AG08395 (cell line): Measurements from ENCODE around the gene PSEN2.

ENCODE experiments used
- DNase-seq: peaks from one replicate; pipeline ENCODE4 v3.0.0; 2012; ENCODE audit warnings: mixed read lengths, low spot score

Gene PSEN2

DNA sequence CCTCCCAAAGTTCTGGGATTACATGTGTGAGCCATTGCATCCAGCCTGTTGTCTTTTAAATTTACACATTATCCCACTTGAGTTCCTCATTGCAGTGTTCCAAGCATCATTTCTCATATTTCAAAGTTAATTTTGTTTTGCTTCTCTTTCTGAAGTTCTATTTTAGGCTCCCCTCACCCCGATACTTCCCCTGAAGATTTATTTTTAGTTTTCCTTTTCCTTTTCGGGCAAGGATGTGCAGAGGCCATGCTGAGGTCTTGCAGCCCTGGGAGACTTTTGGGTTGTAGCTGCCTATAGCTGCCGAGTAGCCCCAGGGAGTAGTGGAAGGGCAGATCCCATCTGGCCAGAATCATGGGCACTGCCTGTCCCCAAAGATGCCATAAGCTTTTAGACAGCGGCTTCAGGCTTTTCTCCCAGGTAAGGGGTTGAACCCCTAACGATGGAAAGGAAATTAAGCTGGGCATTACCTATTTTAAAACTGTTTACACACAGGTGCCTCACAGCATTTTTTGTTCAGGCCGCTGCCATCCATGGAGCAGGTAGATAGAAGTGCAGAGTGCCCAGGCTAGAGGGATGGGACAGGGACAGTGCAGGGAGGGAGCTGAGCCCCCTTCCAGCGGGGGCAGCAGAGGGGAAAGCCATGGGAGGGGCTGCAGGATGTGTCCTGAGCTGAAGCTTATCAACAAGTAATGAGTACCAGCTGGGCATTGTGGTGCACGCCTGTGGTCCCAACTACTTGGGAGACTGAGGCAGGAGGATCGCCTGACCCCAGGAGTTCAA lies 15.9 kb downstream of the PSEN2 start:
- DNase-seq = no peak

- DNase-seq = no peak
Observed at GRCh38 chr1:226887006-226887405, 16.6 kb downstream of the PSEN2 start.

GRCh38 chr1:226888021-226888420 lies 17.6 kb downstream of the PSEN2 start:
- no peak for DNase-seq

DNA sequence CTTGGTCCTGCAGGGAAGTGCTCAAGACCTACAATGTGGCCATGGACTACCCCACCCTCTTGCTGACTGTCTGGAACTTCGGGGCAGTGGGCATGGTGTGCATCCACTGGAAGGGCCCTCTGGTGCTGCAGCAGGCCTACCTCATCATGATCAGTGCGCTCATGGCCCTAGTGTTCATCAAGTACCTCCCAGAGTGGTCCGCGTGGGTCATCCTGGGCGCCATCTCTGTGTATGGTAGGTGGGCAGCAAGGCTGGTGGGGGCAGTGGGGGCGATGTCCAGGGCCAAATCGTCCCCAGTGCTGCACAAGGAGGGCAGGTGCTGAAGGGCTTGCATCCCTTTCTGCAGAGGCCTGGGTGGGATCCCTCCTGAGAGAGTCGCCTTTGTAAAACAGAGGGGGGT lies 18.4 kb downstream of the PSEN2 start:
- no peak for DNase-seq

DNA sequence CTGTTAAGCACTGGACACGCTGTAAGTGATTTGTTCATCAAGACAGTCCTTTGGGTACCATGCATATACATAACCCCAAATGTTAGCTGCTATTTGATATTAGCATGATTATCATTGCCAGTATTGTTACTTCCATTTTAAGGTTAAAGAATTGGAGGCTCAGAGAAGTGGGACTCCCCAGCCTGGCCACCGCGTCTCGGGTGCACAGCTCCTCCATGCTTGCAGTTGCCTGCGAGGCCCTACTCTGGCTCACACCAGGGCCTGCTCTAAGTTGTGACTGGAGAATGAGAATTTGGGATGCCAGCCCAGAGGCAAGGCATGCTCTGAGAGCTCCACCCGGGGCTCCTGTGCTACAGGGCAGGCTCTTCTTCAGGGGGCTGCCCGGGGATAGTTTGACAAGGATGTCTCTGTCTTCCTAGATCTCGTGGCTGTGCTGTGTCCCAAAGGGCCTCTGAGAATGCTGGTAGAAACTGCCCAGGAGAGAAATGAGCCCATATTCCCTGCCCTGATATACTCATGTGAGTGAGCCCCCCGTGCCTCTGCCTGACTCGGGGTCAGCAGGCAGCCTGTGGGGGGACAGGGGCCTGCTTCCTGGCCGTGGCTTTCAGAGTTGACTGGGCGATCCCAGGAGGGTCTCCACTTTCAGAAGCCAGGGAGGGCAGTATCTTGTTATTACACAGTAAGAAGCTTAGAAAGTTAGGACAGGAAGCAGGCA lies 19.4 kb downstream of the PSEN2 start:
- no peak for DNase-seq

- no peak for DNase-seq
Observed at GRCh38 chr1:226890331-226891108, 20.1 kb downstream of the PSEN2 start.

DNA sequence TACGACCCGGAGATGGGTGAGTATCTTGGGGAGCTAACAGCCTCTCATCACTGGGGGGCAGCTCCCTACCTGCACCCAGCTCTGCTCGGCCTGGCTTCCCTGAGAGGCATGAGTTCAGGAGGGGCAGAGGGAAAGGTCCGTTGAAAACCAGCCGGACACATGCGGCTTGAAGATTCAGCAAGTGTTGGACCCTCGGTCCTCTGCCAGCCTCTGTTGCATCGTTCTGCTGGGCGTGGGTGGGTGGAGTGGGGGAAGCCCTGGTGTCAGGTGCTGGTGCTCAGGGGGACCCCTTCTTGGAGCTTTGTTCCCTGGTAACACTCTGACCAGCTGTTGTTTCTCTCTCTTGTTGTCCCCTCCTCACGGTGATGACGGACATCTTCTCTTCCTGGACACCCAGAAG lies 20.9 kb downstream of the PSEN2 start:
- DNase-seq = no peak

- peak; percentile 30 for DNase-seq
Observed at GRCh38 chr1:226891846-226892523, 21.6 kb downstream of the PSEN2 start.

- DNase-seq = no peak
Observed at GRCh38 chr1:226892524-226892875, 22.1 kb downstream of the PSEN2 start.

DNA sequence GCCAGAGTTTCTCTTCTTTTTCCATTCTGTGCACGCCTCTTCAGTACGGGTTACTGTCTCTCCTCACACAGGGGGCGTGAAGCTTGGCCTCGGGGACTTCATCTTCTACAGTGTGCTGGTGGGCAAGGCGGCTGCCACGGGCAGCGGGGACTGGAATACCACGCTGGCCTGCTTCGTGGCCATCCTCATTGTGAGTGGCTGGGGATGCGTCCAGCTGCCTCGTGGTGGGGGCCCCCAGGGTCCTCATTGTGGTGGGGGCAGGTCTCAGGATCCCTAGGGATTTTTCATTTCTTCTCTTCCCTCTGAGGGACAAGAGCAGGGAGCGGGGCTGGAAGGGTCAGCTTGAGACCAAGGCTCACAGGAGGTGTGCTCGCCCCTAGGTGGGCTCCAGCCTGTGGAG lies 23.5 kb downstream of the PSEN2 start:
- DNase-seq = no peak

GRCh38 chr1:226894826-226895225 lies 24.4 kb downstream of the PSEN2 start:
- DNase-seq = no peak

DNA sequence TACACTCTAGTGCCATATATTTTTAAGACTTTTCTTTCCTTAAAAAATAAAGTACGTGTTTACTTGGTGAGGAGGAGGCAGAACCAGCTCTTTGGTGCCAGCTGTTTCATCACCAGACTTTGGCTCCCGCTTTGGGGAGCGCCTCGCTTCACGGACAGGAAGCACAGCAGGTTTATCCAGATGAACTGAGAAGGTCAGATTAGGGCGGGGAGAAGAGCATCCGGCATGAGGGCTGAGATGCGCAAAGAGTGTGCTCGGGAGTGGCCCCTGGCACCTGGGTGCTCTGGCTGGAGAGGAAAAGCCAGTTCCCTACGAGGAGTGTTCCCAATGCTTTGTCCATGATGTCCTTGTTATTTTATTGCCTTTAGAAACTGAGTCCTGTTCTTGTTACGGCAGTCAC lies 25.2 kb downstream of the PSEN2 start:
- no peak for DNase-seq

GRCh38 chr1:226898246-226898645 lies 27.8 kb downstream of the PSEN2 start:
- DNase-seq = no peak

DNA sequence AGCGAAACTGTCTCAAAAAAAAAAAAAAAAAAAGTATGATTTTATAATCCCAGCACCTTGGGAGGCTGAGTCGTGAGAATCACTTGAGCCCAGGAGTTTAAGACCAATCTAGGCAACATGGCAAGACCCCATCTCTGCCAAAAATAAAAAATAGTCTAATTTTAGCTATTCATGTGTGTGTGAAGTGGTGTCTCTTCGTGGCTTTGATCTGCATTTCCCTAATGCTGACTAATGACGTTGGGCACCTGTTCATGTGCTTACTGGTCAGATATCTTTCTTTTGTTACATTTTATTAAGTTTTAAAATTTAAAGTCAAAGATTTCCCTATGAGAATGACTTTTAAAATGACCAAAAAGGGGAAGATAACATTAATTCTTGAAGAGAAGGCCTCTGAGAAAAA lies 31.0 kb downstream of the PSEN2 start:
- DNase-seq = no peak

- DNase-seq = no peak
Observed at GRCh38 chr1:226902601-226903000, 32.2 kb downstream of the PSEN2 start.

- DNase-seq = peak; percentile 54
Observed at GRCh38 chr1:226903819-226904716, 33.7 kb downstream of the PSEN2 start.

GRCh38 chr1:226904772-226905171 lies 34.4 kb downstream of the PSEN2 start:
- DNase-seq = no peak

GRCh38 chr1:226908419-226908818 lies 38.0 kb downstream of the PSEN2 start:
- DNase-seq = no peak

GRCh38 chr1:226908913-226909312 lies 38.5 kb downstream of the PSEN2 start:
- no peak for DNase-seq

DNA sequence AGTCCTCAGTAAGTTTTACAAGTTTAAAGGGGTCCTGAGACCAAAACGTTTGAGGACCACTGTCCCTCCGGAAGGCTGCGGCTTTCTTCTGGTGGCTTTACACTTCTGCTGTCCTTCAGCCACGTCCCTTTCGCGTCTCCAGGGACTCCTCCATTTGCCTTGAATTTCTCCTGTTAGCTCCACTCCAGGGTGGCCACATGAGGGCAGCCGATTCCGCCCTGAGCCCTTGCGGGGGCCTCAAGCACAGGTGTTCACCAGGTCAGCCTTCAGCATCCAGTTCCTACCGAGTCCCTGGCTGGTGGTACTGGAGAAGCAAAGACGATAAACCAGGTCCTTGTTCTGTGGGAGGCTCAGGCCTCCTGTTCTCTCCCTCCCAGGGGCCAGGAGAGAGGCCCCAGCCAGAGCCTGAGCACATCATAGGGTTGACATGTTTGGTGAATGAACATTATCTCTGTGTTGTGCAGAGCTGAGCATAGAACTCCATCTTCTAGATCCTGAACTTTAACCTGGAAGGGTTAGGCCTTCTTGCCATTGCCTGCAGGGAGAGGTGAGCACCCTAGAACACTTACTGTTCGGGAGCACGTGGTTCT lies 42.3 kb downstream of the PSEN2 start:
- DNase-seq = no peak

- DNase-seq = no peak
Observed at GRCh38 chr1:226915672-226915995, 45.2 kb downstream of the PSEN2 start.
